ENCODE measurements around the gene PAK5. TPM values are rescaled to one million over a fixed set of nuclear protein-coding genes. Genes with fewer than 3 reads are reported as not detected.
A peak's percentile ranks its signal among the peaks of the same experiment; 100 is the strongest.

Gene PAK5
- total and polyA plus RNA-seq, 2 donors = 0.05 to 0.48 TPM

DNA sequence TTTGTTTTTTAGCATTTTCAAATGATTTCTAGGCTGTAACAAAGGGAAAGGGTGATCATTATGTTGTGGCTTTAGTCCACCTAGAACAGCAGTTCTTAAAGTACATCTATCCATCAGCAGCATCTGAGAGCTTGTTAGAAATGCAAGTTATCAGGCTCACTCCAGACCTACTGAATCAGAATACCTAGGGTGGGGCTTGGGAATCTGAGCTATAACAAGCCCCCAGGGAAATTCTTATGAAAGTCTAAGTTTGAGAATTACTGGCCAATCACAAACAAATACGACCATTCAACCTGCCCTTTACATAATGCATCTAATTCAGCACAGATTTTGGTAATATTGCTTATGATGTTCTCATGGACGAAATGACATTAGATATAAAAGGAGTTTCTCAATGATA is 201.0 kb downstream of the PAK5 start:
- DNase-seq (ENCODE audit: extremely low spot score) = no peak
- Histone ChIP-seq H3K4me1 (ENCODE audit: insufficient read depth) (no peaks in the 10 kb centered on the region), H3K36me3 (ENCODE audit: insufficient read depth) (no peaks in the 10 kb centered on the region), H3K27ac (ENCODE audit: low read depth) (no peak overlapping the region), H3K4me3 (ENCODE audit: low read depth, low read length) (no peak overlapping the region)
- WGBS = 65% methylated on average over 2 of the region's 2 CpGs

DNA sequence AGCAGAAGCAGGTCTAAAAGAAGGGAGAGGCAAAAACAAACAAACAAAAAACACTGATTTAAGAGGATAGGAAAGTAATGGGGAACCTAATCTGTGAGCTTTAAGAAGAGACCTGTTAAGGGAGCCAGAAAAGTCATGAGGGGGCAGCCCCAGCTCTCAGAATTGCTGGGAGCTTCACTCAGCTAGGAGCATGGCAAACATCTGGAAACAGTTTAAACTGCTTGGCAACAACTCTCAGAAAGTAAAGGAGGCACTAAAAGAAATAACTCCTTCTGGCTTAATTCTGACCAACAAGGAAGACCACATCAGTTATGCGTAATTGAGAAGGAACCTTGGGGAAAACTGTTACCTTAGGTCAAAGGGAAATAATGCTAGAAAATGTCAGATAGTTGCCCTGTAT is 203.1 kb downstream of the PAK5 start:
- 36% methylated on average over 1 of the region's 1 CpG for WGBS

DNA sequence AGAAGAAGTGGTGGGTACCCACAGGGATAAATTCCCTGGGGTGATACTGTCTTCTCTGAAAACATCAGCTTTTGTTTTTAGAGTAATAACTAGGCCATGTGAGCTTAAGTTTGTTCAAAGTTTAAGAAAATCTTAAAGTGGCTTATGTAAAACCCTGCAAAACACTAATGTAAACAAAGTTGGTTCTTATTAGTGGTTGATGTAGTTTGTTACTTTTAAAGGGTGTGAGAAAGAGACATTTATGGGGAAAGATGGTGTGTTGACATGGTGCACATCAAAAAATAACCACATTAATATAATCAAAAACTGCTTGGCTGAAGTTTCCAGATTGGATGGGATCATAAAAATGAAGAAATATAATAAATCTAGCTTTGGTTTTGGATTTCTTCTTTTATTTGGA is 204.5 kb downstream of the PAK5 start:
- DNase-seq (ENCODE audit: extremely low spot score) = no peak
- no peaks in the 10 kb centered on the region for H3K4me1 ChIP-seq (ENCODE audit: insufficient read depth)
- H3K27ac ChIP-seq (ENCODE audit: low read depth) = no peak overlapping the region
- no peaks in the 10 kb centered on the region for H3K36me3 ChIP-seq (ENCODE audit: insufficient read depth)
- no peak overlapping the region for H3K4me3 ChIP-seq (ENCODE audit: low read depth, low read length)

More for the DNA sequence above, 203.1 kb downstream of the PAK5 start:
- H3K27ac ChIP-seq (ENCODE audit: low read depth) = no peak overlapping the region
- H3K36me3 ChIP-seq (ENCODE audit: insufficient read depth) = no peaks in the 10 kb centered on the region
- no peak for DNase-seq (ENCODE audit: extremely low spot score)
- no peak overlapping the region for H3K4me3 ChIP-seq (ENCODE audit: low read depth, low read length)
- no peaks in the 10 kb centered on the region for H3K4me1 ChIP-seq (ENCODE audit: insufficient read depth)

DNA sequence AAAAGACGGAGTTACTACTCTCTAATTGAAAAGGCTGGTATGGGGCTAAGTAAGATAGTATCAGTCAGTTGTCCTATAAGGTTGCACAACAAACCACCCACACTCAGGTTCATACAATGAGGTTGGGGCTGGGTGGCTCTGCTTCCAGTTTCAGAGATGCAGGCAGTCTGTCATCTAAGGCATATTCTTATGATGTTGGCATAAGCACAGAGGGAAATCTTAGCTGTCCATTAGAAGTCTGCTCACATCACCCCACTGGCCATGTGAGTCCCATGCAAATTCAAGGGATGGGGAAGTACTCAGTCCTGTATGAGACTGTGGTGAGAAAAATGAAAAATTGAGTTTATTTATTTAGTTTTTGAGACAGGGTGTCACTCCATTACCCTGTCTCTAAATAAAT is 205.9 kb downstream of the PAK5 start:
- no peaks in the 10 kb centered on the region for H3K36me3 ChIP-seq (ENCODE audit: insufficient read depth)
- 30% methylated on average over 1 of the region's 1 CpG for WGBS
- no peak overlapping the region for H3K27ac ChIP-seq (ENCODE audit: low read depth)
- H3K4me1 ChIP-seq (ENCODE audit: insufficient read depth) = no peaks in the 10 kb centered on the region
- no peak overlapping the region for H3K4me3 ChIP-seq (ENCODE audit: low read depth, low read length)
- DNase-seq (ENCODE audit: extremely low spot score) = no peak

DNA sequence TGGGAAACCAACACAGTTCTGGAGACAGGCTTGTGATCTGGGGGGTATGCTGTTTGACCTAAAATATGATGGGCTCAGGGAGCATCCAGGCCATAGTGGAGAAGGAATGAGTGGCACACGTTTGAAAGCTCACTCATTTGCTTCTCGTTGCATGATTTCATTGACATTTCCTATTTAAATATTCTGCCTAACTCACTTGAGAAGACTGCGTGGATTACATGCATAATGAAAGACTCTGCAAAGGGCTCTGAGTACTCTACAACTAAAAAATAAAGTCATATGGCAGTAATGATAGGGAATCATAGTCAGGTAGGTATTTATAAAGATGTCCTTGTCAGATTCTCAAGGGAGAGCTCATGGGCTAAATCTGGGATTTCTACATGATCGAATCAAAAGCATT is 206.6 kb downstream of the PAK5 start:
- no peak overlapping the region for H3K27ac ChIP-seq (ENCODE audit: low read depth)
- H3K4me1 ChIP-seq (ENCODE audit: insufficient read depth) = no peaks in the 10 kb centered on the region
- H3K36me3 ChIP-seq (ENCODE audit: insufficient read depth) = no peaks in the 10 kb centered on the region
- no peak overlapping the region for H3K4me3 ChIP-seq (ENCODE audit: low read depth, low read length)
- WGBS = 72% methylated on average over 4 of the region's 4 CpGs
- no peak for DNase-seq (ENCODE audit: extremely low spot score)

DNA sequence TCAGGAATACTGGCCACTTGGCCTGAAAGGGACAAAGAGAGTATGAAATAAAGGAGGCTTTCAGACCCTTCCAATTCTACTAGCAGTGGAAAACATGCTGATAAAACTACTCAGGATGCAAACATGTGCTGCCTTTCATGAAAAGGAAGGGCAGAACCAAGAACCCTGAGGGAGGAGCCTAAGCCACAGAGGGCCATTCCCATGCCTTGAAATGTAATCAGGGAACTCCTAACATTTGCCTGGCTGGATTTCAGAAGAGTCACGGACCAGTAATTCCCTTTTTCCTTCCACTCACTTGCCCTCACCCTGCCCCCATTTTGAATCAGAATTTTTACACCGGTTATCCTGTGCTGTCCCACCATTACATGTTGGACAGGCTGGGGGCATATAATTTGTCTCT is 208.3 kb downstream of the PAK5 start:
- Histone ChIP-seq H3K4me3 (ENCODE audit: low read depth, low read length) (no peak overlapping the region), H3K27ac (ENCODE audit: low read depth) (no peak overlapping the region), H3K36me3 (ENCODE audit: insufficient read depth) (no peaks in the 10 kb centered on the region), H3K4me1 (ENCODE audit: insufficient read depth) (no peaks in the 10 kb centered on the region)
- no peak for DNase-seq (ENCODE audit: extremely low spot score)
- WGBS = 55% methylated on average over 2 of the region's 2 CpGs

DNA sequence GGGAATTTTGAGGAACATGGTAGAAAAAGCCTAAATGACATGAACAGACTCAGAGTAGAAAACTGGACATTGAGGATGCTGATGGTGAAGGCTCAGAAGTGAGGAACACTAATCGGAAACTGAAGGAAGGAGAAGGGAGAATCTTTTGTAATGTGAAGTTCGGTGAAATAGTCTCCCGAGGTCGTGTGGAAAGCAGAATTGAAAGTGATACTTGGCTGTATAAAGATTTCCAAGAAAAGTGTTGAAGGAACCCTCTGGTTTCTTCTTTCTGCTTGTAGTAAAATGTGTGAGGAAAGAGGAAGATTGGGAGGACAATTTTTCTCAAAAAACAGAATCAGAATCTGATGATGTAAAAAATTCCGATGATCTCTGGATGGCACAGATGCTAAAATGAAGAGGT is 209.0 kb downstream of the PAK5 start:
- no peaks in the 10 kb centered on the region for H3K36me3 ChIP-seq (ENCODE audit: insufficient read depth)
- H3K4me1 ChIP-seq (ENCODE audit: insufficient read depth) = no peaks in the 10 kb centered on the region
- DNase-seq (ENCODE audit: extremely low spot score) = no peak
- 86% methylated on average over 5 of the region's 5 CpGs for WGBS
- no peak overlapping the region for H3K4me3 ChIP-seq (ENCODE audit: low read depth, low read length)
- no peak overlapping the region for H3K27ac ChIP-seq (ENCODE audit: low read depth)

DNA sequence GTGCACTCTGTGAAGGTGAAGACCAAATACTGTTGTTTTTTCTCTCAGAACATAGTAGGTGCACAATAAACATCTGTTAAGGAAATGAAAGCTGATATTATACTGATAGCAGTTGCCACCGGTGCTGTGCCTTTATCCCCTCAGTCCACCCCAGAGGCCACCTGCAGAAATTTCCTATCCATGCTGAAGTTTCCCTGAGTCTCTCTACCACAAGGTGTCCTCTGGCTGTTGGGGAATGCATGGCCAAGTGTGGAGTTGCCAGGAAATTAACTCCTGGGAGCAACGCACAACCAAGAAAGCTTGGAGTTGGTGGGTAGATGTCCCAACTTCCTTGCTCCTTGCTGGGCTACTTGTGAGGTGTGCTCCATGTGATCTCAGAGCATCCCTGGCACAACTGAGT is 210.3 kb downstream of the PAK5 start:
- H3K36me3 ChIP-seq (ENCODE audit: insufficient read depth) = no peaks in the 10 kb centered on the region
- no peak overlapping the region for H3K27ac ChIP-seq (ENCODE audit: low read depth)
- H3K4me3 ChIP-seq (ENCODE audit: low read depth, low read length) = no peak overlapping the region
- 87% methylated on average over 2 of the region's 2 CpGs for WGBS
- no peaks in the 10 kb centered on the region for H3K4me1 ChIP-seq (ENCODE audit: insufficient read depth)
- DNase-seq (ENCODE audit: extremely low spot score) = no peak

DNA sequence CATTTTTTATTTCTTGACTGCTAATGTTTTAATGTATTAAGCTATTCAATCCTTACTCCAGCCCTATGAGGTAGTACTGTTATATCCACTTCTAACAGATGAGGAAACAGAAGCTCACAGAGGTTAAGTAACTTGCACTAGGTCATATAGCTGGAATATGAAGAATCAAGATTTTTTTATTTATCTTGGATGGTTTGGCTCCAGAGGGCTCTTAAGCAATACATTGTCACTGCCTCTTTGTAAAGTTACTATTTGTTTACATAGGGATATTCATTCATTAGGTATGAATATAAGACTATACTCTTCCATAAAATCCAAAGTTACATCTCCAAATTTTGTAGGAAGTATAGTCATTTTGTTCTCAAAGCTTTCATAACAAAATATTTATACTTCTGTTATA is 210.7 kb downstream of the PAK5 start:
- H3K4me1 ChIP-seq (ENCODE audit: insufficient read depth) = no peaks in the 10 kb centered on the region
- DNase-seq (ENCODE audit: extremely low spot score) = no peak
- H3K27ac ChIP-seq (ENCODE audit: low read depth) = no peak overlapping the region
- no peak overlapping the region for H3K4me3 ChIP-seq (ENCODE audit: low read depth, low read length)
- H3K36me3 ChIP-seq (ENCODE audit: insufficient read depth) = no peaks in the 10 kb centered on the region

DNA sequence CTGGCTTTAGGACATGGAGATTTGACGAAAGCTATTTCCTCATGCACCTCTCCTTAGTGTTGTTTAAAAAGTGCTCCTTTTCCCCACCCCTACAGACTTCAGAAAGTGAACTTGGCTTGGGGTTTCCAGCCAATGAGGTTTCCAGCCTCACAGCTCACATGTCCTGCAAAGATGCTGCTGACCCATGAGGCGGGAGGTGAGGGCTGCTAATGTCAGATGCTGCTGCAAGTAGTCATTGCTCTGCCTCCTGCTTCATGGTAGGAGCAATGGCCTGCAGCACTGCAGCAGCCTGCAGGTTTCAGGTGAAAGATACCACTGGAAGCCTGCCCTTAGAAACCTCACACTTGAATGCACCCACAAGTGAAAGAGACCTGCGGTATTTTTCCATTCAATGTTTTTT is 211.7 kb downstream of the PAK5 start:
- Histone ChIP-seq H3K27ac (ENCODE audit: low read depth) (no peak overlapping the region), H3K4me1 (ENCODE audit: insufficient read depth) (no peaks in the 10 kb centered on the region), H3K36me3 (ENCODE audit: insufficient read depth) (no peaks in the 10 kb centered on the region), H3K4me3 (ENCODE audit: low read depth, low read length) (no peak overlapping the region)
- no peak for DNase-seq (ENCODE audit: extremely low spot score)
- 72% methylated on average over 3 of the region's 3 CpGs for WGBS

DNA sequence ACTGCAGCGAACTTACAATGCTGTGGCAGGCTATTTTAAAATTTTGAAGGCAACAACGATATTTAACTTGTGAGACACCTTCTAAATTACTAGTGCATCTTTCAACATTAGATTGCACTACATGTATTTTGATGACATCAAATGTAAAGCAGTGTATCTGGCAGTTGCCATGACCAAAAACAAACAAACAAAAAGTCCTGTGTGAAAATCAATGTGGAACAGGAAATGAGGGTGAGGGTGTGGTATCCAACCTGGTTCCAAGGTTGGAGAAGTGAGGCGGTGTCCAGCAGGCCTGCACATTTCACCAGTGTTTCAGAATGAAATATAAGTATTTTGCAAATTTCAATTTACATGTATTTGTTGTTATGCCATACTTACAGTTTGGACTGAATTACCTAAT is 212.5 kb downstream of the PAK5 start:
- Histone ChIP-seq H3K4me3 (ENCODE audit: low read depth, low read length) (no peak overlapping the region), H3K4me1 (ENCODE audit: insufficient read depth) (no peaks in the 10 kb centered on the region), H3K27ac (ENCODE audit: low read depth) (no peak overlapping the region), H3K36me3 (ENCODE audit: insufficient read depth) (no peaks in the 10 kb centered on the region)
- 74% methylated on average over 3 of the region's 3 CpGs for WGBS
- DNase-seq (ENCODE audit: extremely low spot score) = no peak

DNA sequence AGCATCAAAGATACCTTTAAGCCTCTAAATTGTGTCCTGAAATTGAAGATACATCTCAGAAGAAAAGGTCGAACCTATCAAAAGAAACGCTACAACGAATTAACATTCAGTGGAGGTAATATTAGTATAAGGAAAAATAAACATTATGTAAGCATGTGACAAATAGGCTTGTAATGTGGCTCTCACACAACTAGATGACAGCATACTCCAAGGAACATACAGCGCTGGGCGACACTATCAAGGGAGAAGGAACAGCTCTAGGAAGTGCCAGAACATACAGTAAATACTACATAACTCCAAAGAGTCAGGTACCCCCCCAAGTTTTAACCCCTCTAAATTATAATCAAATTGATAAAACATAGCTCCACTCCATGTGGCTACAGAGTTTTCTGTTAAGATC is 220.9 kb downstream of the PAK5 start:
- peak; percentile 17 for DNase-seq (ENCODE audit: extremely low spot score)
- 68% methylated on average over 5 of the region's 5 CpGs for WGBS
- H3K27ac ChIP-seq (ENCODE audit: low read depth) = no peak overlapping the region
- H3K4me1 ChIP-seq (ENCODE audit: insufficient read depth) = no peaks in the 10 kb centered on the region
- H3K36me3 ChIP-seq (ENCODE audit: insufficient read depth) = no peaks in the 10 kb centered on the region
- H3K4me3 ChIP-seq (ENCODE audit: low read depth, low read length) = no peak overlapping the region

DNA sequence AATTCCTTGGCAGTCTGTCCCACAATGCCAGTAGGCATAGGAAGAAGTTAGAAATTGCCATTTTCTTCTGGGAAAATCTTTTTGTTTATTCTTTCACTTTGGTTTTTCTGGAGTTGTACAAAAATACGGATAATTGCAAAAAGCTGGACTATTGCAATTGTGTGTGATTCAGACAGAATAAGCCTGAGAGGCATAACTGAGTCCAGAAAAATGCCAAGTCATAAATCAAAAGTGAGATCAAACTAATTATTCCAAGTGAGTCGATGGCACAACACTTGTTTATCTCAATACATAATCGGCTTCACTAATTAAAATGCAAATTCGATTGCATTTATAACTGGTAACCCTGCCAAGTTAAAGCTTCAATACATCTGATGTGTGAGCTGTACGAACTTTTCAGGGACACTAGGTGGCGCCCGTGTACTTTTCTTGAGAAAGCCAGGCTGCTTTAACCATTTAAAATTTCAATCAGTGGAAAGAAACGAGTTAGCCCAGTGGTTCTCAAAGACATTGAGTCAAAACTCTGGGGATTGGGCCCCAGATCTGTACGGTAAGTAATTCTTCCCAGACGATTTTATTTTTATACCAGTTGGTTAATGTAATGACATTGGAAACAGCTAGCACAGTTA is 221.9 kb downstream of the PAK5 start:
- Histone ChIP-seq H3K4me3 (ENCODE audit: low read depth, low read length) (no peak overlapping the region), H3K4me1 (ENCODE audit: insufficient read depth) (no peaks in the 10 kb centered on the region), H3K27ac (ENCODE audit: low read depth) (no peak overlapping the region), H3K36me3 (ENCODE audit: insufficient read depth) (no peaks in the 10 kb centered on the region)
- WGBS = 4% methylated on average over 10 of the region's 10 CpGs
- peak; percentile 15 for DNase-seq (ENCODE audit: extremely low spot score)

DNA sequence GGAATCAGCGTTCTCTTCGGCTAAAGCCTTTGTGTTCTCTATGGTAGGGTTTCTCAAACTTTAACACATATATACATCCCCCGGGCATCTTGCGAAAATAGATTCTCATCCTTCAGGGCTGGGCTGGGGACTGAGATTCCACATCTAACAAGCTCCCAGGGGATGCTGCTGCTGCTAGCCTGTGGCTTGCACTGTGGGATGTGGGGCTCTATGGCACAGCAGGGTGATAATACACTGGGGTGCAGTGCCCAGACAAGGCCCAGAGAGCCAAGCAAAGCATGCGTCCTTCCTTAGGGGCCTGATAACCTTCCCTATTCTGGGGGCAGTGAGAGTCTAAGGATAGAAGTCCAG is 222.4 kb downstream of the PAK5 start:
- 77% methylated on average over 5 of the region's 5 CpGs for WGBS
- Histone ChIP-seq H3K27ac (ENCODE audit: low read depth) (no peak overlapping the region), H3K4me1 (ENCODE audit: insufficient read depth) (no peaks in the 10 kb centered on the region), H3K36me3 (ENCODE audit: insufficient read depth) (no peaks in the 10 kb centered on the region), H3K4me3 (ENCODE audit: low read depth, low read length) (no peak overlapping the region)
- DNase-seq (ENCODE audit: extremely low spot score) = no peak

DNA sequence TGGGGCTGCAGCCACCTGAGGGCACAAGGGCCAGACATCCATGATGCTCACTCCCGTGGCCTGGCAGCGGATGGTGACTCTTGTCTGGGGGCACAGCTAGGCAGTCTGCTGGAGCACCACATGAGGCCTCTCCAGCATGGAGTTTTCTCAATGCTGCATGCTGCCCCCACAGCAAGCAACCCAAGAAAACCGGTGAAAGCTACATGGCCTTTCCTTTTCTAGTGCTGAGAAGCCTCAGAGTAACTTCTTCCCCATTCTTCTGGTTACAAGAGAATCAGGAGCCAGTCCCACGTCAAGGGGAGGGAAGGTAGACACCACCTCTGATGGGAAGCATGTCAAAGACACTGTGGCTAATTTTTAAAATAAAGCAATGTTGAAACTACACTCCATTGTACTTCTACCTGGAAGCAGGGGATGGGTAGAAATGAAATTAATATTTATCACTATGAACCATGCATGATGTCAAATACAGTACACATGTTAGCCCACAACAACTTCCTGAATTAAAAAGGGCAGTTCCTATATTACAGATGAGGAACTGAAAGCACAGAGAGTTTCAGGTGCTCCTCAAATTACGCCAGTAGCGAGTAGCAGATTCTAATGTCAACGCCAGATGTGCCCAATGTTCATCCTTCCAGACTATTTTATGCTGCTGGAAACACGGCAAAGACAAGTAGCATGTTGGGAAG is 223.0 kb downstream of the PAK5 start:
- WGBS = 71% methylated on average over 8 of the region's 8 CpGs
- H3K4me3 ChIP-seq (ENCODE audit: low read depth, low read length) = no peak overlapping the region
- DNase-seq (ENCODE audit: extremely low spot score) = no peak
- H3K4me1 ChIP-seq (ENCODE audit: insufficient read depth) = no peaks in the 10 kb centered on the region
- no peak overlapping the region for H3K27ac ChIP-seq (ENCODE audit: low read depth)
- H3K36me3 ChIP-seq (ENCODE audit: insufficient read depth) = no peaks in the 10 kb centered on the region

All from urinary bladder (tissue), 4 donors.